ENCODE measurements around the gene SUPT4H1. TPM values are rescaled to one million over a fixed set of nuclear protein-coding genes. Genes with fewer than 3 reads are reported as not detected.

SUPT4H1 gene
- total and polyA plus RNA-seq, 9 of the 15 experiments (the other 6 are each of a cell fraction or from before 2014, with no cell fraction given) = 62.1 to 320 (median 117) TPM

GRCh38 chr17:58328195-58329034 lies 23.6 kb downstream of the SUPT4H1 start, which contains the start of gene TSPOAP1 (continued):
- TF ChIP-seq FOXA3 (CRISPR knock-in tag; conservative IDR thresholded peaks at IDR 0.05 in 1 of 2, IDR thresholded peaks at IDR 0.05 in 1 of 2) (no peak), FOXM1 (IDR thresholded peaks at IDR 0.05; ENCODE audit: low read depth) (no peak), FOXM1 (CRISPR knock-in tag; IDR thresholded peaks at IDR 0.05; ENCODE audit: low read depth) (0 out of 2 replicates have a peak, but pooled peaks have one; percentile 85), MITF (IDR thresholded peaks at IDR 0.05) (no peak), ZNF124 (CRISPR knock-in tag; IDR thresholded peaks at IDR 0.05) (no peak), XRCC5 (IDR thresholded peaks at IDR 0.05; ENCODE audit: low read depth, low read length) (no peak), RNF2 (IDR thresholded peaks at IDR 0.05) (peak; percentile 67), STAT5A (IDR thresholded peaks at IDR 0.05; ENCODE audit: borderline replicate concordance, low read length) (no peak; the same call in 1 of the 2 replicates), E2F3 (CRISPR knock-in tag; IDR thresholded peaks at IDR 0.05) (no peak; the same call in 1 of the 2 replicates), CHD1 (IDR thresholded peaks at IDR 0.05; ENCODE audit: low read length) (peak; percentile 61), TOE1 (IDR thresholded peaks at IDR 0.05; ENCODE audit: borderline replicate concordance) (no peak), TOE1 (CRISPR knock-in tag; IDR thresholded peaks at IDR 0.05; ENCODE audit: borderline replicate concordance, low read depth) (no peak), ZNF23 (CRISPR knock-in tag; IDR thresholded peaks at IDR 0.05) (no peak), CAMTA2 (CRISPR knock-in tag; conservative IDR thresholded peaks at IDR 0.05) (0 out of 2 replicates have a peak, but pooled peaks have one; percentile 40), ZNF431 (CRISPR knock-in tag; IDR thresholded peaks at IDR 0.05) (peak; percentile 79; the same call in 1 of the 2 replicates)
- TF ChIP-seq, protein P1, sequence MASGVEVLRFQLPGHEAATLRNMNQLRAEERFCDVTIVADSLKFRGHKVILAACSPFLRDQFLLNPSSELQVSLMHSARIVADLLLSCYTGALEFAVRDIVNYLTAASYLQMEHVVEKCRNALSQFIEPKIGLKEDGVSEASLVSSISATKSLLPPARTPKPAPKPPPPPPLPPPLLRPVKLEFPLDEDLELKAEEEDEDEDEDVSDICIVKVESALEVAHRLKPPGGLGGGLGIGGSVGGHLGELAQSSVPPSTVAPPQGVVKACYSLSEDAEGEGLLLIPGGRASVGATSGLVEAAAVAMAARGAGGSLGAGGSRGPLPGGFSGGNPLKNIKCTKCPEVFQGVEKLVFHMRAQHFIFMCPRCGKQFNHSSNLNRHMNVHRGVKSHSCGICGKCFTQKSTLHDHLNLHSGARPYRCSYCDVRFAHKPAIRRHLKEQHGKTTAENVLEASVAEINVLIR (CRISPR knock-in tag; IDR thresholded peaks at IDR 0.05) = no peak
- TF ChIP-seq, protein P2, sequence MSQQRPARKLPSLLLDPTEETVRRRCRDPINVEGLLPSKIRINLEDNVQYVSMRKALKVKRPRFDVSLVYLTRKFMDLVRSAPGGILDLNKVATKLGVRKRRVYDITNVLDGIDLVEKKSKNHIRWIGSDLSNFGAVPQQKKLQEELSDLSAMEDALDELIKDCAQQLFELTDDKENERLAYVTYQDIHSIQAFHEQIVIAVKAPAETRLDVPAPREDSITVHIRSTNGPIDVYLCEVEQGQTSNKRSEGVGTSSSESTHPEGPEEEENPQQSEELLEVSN (IDR thresholded peaks at IDR 0.05; ENCODE audit: borderline replicate concordance in 1 of 2, extremely low read depth in 1 of 2, insufficient read depth in 1 of 2, insufficient read length in 1 of 2, low read depth in 1 of 2, low read length in 1 of 2, poor library complexity in 1 of 2, severe bottlenecking in 1 of 2) = peak; percentile 54 to 80
- TF ChIP-seq, protein P3, sequence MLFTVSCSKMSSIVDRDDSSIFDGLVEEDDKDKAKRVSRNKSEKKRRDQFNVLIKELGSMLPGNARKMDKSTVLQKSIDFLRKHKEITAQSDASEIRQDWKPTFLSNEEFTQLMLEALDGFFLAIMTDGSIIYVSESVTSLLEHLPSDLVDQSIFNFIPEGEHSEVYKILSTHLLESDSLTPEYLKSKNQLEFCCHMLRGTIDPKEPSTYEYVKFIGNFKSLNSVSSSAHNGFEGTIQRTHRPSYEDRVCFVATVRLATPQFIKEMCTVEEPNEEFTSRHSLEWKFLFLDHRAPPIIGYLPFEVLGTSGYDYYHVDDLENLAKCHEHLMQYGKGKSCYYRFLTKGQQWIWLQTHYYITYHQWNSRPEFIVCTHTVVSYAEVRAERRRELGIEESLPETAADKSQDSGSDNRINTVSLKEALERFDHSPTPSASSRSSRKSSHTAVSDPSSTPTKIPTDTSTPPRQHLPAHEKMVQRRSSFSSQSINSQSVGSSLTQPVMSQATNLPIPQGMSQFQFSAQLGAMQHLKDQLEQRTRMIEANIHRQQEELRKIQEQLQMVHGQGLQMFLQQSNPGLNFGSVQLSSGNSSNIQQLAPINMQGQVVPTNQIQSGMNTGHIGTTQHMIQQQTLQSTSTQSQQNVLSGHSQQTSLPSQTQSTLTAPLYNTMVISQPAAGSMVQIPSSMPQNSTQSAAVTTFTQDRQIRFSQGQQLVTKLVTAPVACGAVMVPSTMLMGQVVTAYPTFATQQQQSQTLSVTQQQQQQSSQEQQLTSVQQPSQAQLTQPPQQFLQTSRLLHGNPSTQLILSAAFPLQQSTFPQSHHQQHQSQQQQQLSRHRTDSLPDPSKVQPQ (CRISPR knock-in tag; IDR thresholded peaks at IDR 0.05; ENCODE audit: borderline replicate concordance) = no peak
- TF ChIP-seq, protein P4, sequence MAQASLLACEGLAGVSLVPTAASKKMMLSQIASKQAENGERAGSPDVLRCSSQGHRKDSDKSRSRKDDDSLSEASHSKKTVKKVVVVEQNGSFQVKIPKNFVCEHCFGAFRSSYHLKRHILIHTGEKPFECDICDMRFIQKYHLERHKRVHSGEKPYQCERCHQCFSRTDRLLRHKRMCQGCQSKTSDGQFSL (CRISPR knock-in tag; IDR thresholded peaks at IDR 0.05) = peak; percentile 82; the same call in 1 of the 2 replicates
- TF ChIP-seq, protein P4 (tag; IDR thresholded peaks at IDR 0.05) = peak in 1 of 2 experiments; percentile 66; a peak in 2 of 4 replicates
